LNCAP (cell line): ENCODE measurements around the gene C1QL3.

Experiments used
- TF ChIP-seq, protein P1 (sequence below): fragments of 450-650 bp; IDR thresholded peaks from 2 replicates; pipeline ENCODE4 v1.5.1; 2017; ENCODE audit warnings: mild to moderate bottlenecking

C1QL3 gene

GRCh38 chr10:16493884-16494536 lies 27.7 kb downstream of the C1QL3 start:
- TF ChIP-seq, protein P1, sequence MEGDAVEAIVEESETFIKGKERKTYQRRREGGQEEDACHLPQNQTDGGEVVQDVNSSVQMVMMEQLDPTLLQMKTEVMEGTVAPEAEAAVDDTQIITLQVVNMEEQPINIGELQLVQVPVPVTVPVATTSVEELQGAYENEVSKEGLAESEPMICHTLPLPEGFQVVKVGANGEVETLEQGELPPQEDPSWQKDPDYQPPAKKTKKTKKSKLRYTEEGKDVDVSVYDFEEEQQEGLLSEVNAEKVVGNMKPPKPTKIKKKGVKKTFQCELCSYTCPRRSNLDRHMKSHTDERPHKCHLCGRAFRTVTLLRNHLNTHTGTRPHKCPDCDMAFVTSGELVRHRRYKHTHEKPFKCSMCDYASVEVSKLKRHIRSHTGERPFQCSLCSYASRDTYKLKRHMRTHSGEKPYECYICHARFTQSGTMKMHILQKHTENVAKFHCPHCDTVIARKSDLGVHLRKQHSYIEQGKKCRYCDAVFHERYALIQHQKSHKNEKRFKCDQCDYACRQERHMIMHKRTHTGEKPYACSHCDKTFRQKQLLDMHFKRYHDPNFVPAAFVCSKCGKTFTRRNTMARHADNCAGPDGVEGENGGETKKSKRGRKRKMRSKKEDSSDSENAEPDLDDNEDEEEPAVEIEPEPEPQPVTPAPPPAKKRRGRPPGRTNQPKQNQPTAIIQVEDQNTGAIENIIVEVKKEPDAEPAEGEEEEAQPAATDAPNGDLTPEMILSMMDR: no peak

DNA sequence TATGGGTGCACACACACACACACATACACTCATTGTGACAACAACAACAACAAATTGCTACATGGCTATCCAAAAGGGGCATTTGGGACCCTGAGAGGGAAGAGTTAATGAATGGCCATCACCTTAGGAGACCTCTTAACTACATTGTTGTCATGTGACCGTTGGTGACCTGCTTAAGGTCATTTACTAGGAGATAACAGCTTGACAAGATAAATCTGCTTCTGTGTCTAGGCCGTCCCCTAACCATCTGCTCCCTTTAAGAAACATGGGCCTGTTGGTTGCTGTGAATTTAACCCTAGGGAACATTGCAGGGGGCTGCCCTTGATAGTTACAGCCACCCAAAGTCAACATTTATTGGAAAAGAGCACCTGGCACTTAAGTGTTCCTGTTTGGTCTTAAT lies 29.7 kb downstream of the C1QL3 start:
- TF ChIP-seq, protein P1: no peak

- TF ChIP-seq, protein P1: no peak
Measured at GRCh38 chr10:16490511-16490910, 31.2 kb downstream of the C1QL3 start.

DNA sequence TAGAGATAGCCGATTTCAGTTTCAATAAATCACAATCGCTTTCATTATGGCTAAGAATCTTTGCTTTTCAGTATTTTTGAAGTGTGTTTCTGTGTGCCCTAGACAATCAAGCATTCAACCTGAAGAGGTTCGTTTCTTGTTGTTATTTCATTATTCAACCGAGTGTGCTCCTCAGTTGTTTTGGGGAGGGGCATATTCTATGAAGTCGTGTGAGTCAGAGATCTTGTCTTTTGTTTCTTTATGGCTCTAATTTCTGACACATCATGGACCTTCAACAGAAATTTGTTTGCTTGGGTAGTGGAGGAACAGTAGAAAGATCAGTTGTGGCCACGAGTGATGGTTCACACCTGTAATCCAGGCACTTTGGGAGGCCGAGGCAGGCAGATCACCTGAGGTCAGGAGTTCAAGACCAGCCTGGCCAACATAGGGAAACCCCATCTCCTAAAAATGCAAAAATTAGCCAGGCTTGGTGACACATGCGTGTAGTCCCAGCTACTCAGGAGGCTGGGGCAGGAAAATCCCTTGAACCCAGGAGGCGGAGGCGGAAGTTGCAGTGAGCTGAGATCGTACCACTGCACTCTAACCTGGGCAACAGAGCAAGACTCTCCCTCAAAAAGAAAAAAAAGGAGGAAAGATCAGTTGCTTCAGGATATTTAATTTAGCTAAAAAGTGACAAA lies 38.3 kb downstream of the C1QL3 start:
- TF ChIP-seq, protein P1: no peak

DNA sequence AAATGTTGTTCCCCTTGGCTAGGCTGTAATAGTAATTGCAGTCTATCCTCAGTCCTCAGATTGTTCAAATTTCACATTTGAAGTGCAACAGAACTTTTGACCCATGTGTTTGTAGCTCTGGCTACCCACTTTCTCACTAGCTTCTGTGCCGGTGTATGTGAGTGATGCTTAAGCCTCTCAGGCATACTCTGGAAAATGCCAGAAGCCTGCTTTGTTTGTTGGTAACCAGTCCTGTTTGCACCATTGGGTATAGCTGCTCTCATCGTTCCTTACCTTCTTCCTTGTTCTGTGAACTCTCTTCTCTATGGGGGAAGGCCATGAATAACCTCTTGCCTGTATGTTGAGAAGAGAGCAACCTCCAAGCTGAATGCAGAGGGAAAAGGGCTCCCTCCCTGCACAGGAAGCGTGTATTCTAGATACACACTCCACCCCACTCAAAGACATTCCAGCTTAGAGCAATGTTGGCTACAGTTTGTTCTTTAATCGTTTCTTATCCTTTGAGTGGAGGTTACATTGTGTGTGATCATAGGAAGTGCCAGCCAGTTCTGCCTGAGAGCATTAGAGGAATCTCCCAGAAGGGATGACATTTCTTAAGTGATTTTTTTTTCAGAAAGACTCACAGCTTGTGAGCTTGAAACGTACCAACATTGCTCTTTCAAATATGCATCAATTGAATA lies 40.5 kb downstream of the C1QL3 start:
- TF ChIP-seq, protein P1: no peak

- TF ChIP-seq, protein P1: no peak
Measured at GRCh38 chr10:16478801-16479200, 42.9 kb downstream of the C1QL3 start.

DNA sequence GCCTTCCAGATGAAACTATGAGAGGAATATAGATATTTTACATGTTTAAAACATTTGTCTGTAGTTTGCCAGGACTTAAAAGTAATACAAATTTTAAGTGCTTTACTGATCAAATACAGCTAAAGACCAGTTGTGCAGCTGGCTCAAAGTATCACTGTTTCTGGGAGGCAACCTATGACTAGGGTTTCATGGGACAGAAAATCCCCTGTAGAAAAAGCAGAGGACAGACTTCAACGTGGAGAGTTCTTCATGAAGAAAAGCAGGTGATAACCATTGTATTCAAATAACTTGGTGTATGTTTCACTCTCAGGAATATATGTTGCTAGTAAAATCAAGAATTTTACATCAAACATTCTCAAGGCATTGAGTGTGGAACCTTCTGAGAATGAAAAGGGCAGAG lies 43.9 kb downstream of the C1QL3 start:
- TF ChIP-seq, protein P1: no peak
